NCI-H446 treated with DMSO at 0.1 percent for 48 hours (cell line): ENCODE measurements around the gene TFAP2E.

Experiments used
- DNase-seq: peaks from one replicate; lab custom pipeline; 2025; lab: John Stamatoyannopoulos, UW

TFAP2E gene

GRCh38 chr1:35644204-35644603 lies 71.1 kb downstream of the TFAP2E start:
- no peak for DNase-seq
